Mucosa of stomach (tissue), 1 donor: ENCODE data around the gene RTBDN.

Experiments used
- H3K27me3 ChIP-seq: one replicate; pipeline ENCODE4 v1.7.0; 2013; ENCODE audit warnings: mild to moderate bottlenecking, low read length; ENCODE audit not compliant: control insufficient read depth, insufficient read depth
- H3K36me3 ChIP-seq: one replicate; pipeline ENCODE4 v1.7.0; 2013; ENCODE audit warnings: low read length; ENCODE audit not compliant: control insufficient read depth, insufficient read depth
- H3K4me1 ChIP-seq: one replicate; pipeline ENCODE4 v1.7.0; 2013; ENCODE audit warnings: mild to moderate bottlenecking, low read length; ENCODE audit not compliant: control insufficient read depth, insufficient read depth
- H3K4me3 ChIP-seq: one replicate; pipeline ENCODE4 v1.7.0; 2013; ENCODE audit warnings: low read length
- H3K9ac ChIP-seq: one replicate; pipeline ENCODE4 v1.7.0; 2013; ENCODE audit warnings: mild to moderate bottlenecking, low read length, moderate library complexity
- H3K9me3 ChIP-seq: one replicate; pipeline ENCODE4 v1.7.0; 2013; ENCODE audit warnings: mild to moderate bottlenecking, low read length, moderate library complexity; ENCODE audit not compliant: control insufficient read depth
- donor health status: Pancreatic carcinoma.

The RTBDN gene

GRCh38 chr19:12843999-12844732 lies 9.8 kb upstream of the RTBDN start:
- Histone ChIP-seq H3K4me1 (peaks cover 20% of the 10 kb centered on the region), H3K9me3 (no peaks in the 10 kb centered on the region), H3K4me3 (no peak overlapping the region), H3K9ac (no peak overlapping the region), H3K36me3 (no peaks in the 10 kb centered on the region), H3K27me3 (peaks cover 35% of the 10 kb centered on the region)

GRCh38 chr19:12843328-12843727 lies 8.9 kb upstream of the RTBDN start:
- Histone ChIP-seq H3K9ac (no peak overlapping the region), H3K4me3 (no peak overlapping the region), H3K27me3 (peaks cover 43% of the 10 kb centered on the region), H3K9me3 (no peaks in the 10 kb centered on the region), H3K36me3 (no peaks in the 10 kb centered on the region), H3K4me1 (peaks cover 20% of the 10 kb centered on the region)

GRCh38 chr19:12842511-12842910 lies 8.1 kb upstream of the RTBDN start:
- H3K36me3 ChIP-seq = no peaks in the 10 kb centered on the region
- peaks cover 20% of the 10 kb centered on the region for H3K4me1 ChIP-seq
- H3K27me3 ChIP-seq = peaks cover 49% of the 10 kb centered on the region
- no peak overlapping the region for H3K4me3 ChIP-seq
- H3K9me3 ChIP-seq = no peaks in the 10 kb centered on the region
- no peak overlapping the region for H3K9ac ChIP-seq

GRCh38 chr19:12841094-12841493 lies 6.7 kb upstream of the RTBDN start:
- Histone ChIP-seq H3K27me3 (peaks cover 53% of the 10 kb centered on the region), H3K4me3 (no peak overlapping the region), H3K36me3 (no peaks in the 10 kb centered on the region), H3K9ac (no peak overlapping the region), H3K9me3 (no peaks in the 10 kb centered on the region), H3K4me1 (peaks cover 18% of the 10 kb centered on the region)

GRCh38 chr19:12840091-12841079 lies 6.0 kb upstream of the RTBDN start:
- H3K9me3 ChIP-seq = no peaks in the 10 kb centered on the region
- H3K36me3 ChIP-seq = no peaks in the 10 kb centered on the region
- no peak overlapping the region for H3K9ac ChIP-seq
- H3K4me3 ChIP-seq = no peak overlapping the region
- peaks cover 60% of the 10 kb centered on the region for H3K27me3 ChIP-seq
- peaks cover 21% of the 10 kb centered on the region for H3K4me1 ChIP-seq

- no peak overlapping the region for H3K9ac ChIP-seq
- no peaks in the 10 kb centered on the region for H3K9me3 ChIP-seq
- H3K4me3 ChIP-seq = no peak overlapping the region
- H3K27me3 ChIP-seq = peaks cover 72% of the 10 kb centered on the region
- H3K36me3 ChIP-seq = no peaks in the 10 kb centered on the region
- H3K4me1 ChIP-seq = peaks cover 21% of the 10 kb centered on the region
Observed at GRCh38 chr19:12838886-12839756, 4.7 kb upstream of the RTBDN start.

DNA sequence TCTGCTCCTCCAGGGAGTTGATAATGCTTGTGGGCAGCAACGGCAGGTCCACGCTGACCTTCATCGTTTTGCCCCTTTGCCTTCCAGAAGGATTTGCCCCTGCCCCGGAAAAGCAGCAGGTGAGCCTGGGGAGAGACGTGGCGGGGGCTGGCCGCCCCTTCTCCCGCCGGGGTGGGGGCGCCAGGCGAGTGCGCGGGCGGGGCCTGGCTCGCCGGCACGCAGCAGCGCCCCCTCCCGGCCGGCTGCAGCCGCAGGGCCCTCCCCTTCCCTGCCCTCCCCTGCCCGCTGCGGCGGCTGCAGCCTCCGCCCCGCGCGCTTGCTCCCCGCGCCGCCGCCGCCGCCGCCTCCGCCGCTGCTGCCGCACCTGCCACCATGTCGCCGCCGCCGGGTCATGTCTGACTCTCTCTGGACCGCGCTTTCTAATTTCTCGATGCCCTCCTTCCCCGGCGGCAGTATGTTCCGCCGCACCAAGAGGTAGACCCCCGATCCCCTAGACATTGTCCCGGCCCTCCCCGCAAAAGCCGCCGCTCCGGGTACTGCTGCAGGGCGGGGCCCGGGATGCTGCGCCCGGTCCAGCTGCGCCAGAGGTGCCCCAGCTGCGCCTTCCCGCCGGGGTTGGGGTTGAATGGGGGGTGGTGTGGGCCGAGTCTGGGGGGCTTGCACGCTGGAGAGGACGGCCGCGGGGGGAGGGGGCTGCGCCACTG lies 4.0 kb upstream of the RTBDN start, which contains the start of gene MAST1:
TSS of gene MAST1 (plus strand) at position 334 of the 704 bp plus-strand sequence. CDS start at position 392, 58 bp downstream.
- H3K4me3 ChIP-seq = no peak within 1 kb of the TSS
- no peaks in the 10 kb centered on the region for H3K36me3 ChIP-seq
- peaks cover 77% of the 10 kb centered on the region for H3K27me3 ChIP-seq
- H3K9me3 ChIP-seq = no peaks in the 10 kb centered on the region
- no peak within 1 kb of the TSS for H3K9ac ChIP-seq
- peaks cover 22% of the 10 kb centered on the region for H3K4me1 ChIP-seq

- no peaks in the 10 kb centered on the region for H3K36me3 ChIP-seq
- H3K4me3 ChIP-seq = no peak overlapping the region
- no peaks in the 10 kb centered on the region for H3K9me3 ChIP-seq
- peaks cover 29% of the 10 kb centered on the region for H3K4me1 ChIP-seq
- peaks cover 87% of the 10 kb centered on the region for H3K27me3 ChIP-seq
- no peak overlapping the region for H3K9ac ChIP-seq
Observed at GRCh38 chr19:12837225-12837624, 2.8 kb upstream of the RTBDN start.

DNA sequence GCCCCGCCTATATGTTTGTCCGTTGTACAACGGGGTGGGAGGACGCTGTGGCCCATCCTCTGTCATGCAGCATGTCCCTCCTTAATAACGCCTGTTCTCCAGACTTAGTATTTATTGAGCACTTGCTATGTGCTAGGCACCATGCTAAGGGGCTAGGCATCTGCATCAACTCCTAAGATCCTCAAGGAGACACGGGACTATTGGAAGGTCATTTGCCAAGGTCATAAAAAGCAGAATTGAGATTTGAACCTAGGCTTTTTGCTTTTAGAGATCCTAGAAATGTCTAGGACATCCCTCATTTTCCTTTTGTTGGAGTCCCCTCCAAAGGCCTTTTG lies 2.1 kb upstream of the RTBDN start:
- H3K9me3 ChIP-seq = no peaks in the 10 kb centered on the region
- H3K27me3 ChIP-seq = peaks cover 89% of the 10 kb centered on the region
- H3K4me1 ChIP-seq = peaks cover 26% of the 10 kb centered on the region

GRCh38 chr19:12834976-12835757 lies 788 bp upstream of the RTBDN start:
- no peak overlapping the region for H3K9ac ChIP-seq
- H3K9me3 ChIP-seq = no peaks in the 10 kb centered on the region
- H3K4me3 ChIP-seq = peak overlapping the region; percentile 4
- peaks cover 81% of the 10 kb centered on the region for H3K27me3 ChIP-seq
- peaks cover 18% of the 10 kb centered on the region for H3K4me1 ChIP-seq
- no peaks in the 10 kb centered on the region for H3K36me3 ChIP-seq

More for the DNA sequence above, 2.1 kb upstream of the RTBDN start:
- H3K4me3 ChIP-seq = no peak overlapping the region
- H3K36me3 ChIP-seq = no peaks in the 10 kb centered on the region
- no peak overlapping the region for H3K9ac ChIP-seq
